ENCODE measurements around the gene COP1.

The COP1 gene

DNA sequence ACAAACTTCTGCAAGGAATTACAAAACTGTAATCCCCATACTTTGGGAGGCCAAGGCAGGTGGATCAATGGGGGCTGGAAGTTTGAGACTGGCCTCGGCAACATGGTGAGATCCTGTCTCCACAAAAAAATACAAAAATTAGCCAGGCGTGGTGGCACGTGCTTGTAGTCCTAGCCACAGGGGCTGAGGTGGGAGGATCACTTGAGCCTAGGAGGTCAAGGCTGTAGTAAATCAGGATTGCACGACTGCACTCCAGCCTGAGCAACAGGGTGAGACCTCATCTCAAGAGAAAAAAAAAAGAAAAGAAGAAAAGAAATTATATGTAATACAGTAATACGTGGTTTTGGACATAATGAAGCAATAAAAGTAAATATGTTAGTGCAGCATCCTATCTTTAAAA lies 138.2 kb downstream of the COP1 start:
- TF ChIP-seq CTCF (IDR thresholded peaks at IDR 0.05; ENCODE audit: extremely low read depth, missing control alignments), result no peak
- no peak for DNase-seq (ENCODE audit: low spot score)

DNA sequence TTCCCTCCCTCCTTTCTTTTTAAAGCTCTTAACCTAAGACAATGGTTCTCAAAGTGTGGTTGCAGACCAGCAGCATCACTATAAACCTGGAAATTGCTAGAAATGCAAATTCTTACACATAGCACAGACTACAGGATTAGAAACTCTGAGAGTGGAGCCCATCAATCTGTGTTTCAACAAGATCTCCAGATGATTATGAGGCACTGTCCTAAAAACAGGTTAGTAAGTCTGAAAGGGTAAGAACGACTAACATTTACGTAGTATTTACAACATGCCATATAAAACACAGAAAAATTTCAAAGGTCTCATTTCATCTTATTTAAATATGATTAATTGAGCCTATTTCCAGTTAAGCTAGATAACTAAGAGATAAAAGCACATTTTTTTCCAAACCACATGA lies 138.8 kb downstream of the COP1 start:
- no peak for DNase-seq (ENCODE audit: low spot score)
- no peak for TF ChIP-seq CTCF (IDR thresholded peaks at IDR 0.05; ENCODE audit: extremely low read depth, missing control alignments)

- no peak for DNase-seq (ENCODE audit: low spot score)
- no peak for TF ChIP-seq CTCF (IDR thresholded peaks at IDR 0.05; ENCODE audit: extremely low read depth, missing control alignments)
Measured at GRCh38 chr1:176066709-176067108, 140.4 kb downstream of the COP1 start.

GRCh38 chr1:176058686-176059085 lies 148.4 kb downstream of the COP1 start:
- no peak for DNase-seq (ENCODE audit: low spot score)
- TF ChIP-seq CTCF (IDR thresholded peaks at IDR 0.05; ENCODE audit: extremely low read depth, missing control alignments), result no peak

GRCh38 chr1:176056312-176056711 lies 150.8 kb downstream of the COP1 start:
- no peak for TF ChIP-seq CTCF (IDR thresholded peaks at IDR 0.05; ENCODE audit: extremely low read depth, missing control alignments)
- no peak for DNase-seq (ENCODE audit: low spot score)

DNA sequence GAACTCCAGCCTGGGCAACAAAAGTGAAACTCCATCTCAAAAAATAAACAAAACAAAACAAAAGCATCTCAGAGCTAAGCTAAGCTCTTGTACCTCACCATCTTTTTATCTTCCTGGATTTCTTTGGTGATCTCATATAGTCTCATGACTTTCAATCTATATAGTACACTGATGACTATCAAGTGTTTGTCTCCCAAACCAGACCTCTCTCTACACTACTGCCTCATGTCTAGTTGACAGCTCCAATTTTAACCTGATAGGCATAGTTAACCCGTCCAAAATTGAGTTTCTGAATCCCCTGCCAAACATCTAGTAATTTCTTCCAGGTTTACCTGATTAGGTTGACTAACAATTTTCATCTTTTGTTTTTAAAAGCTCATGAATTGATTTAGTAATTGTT lies 151.7 kb downstream of the COP1 start:
- no peak for TF ChIP-seq CTCF (IDR thresholded peaks at IDR 0.05; ENCODE audit: extremely low read depth, missing control alignments)
- no peak for DNase-seq (ENCODE audit: low spot score)

GRCh38 chr1:176051902-176052518 lies 155.1 kb downstream of the COP1 start:
- no peak for DNase-seq (ENCODE audit: low spot score)
- TF ChIP-seq CTCF (IDR thresholded peaks at IDR 0.05; ENCODE audit: extremely low read depth, missing control alignments), result no peak

Data from GM20000 (cell line).